ENCODE measurements around the gene TRNT1. TPM values are rescaled to one million over a fixed set of nuclear protein-coding genes. Genes with fewer than 3 reads are reported as not detected.

The TRNT1 gene
- total RNA-seq, 4 donors from 2014 or later, result 10.8 to 20.3 (median 14.0) TPM

DNA sequence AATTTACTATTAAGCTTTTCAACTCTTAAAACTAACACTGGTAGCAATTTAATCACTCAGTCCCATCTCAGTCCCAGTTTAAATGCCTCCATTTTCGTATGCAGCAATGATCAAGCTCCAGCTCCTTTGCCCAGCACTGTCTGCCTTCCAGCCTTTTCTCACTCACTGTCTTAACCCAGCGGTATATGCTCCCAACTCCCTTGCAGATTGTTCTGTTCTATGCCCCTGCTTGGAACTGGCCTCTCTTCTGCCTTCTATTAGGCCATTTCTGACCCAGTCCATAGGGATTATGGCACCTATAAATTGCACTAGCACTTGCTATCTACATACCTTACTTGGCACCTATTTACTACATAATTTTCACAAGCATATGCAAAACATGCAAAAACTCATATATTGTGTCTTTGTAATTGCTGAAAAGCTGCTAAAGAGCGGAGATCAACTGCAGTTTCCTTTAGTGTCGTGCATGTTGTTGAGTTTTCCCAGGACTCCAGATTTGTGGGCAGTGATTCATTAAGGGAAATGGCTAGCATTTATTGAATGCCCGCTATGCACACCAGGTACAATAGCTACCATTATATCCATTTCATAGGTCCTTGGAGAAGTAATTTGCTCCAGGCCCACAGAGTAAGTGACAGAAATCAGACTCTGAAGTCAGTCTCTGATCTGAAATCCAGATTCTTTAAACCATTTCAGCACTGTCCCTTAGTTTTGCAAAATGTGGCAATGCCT, 28.3 kb downstream of the TRNT1 start:
- H3K4me3 ChIP-seq, result no peak overlapping the region
- intact Hi-C loops (cut with DNase I), result no loop called here
- 88% methylated on average over 5 of the region's 5 CpGs for WGBS
- no peak for DNase-seq (ENCODE audit: extremely low spot score)
- TF ChIP-seq EP300 (IDR thresholded peaks at IDR 0.05) (no peak), POLR2A (IDR thresholded peaks at IDR 0.05; ENCODE audit: low read depth) (no peak), POLR2AphosphoS5 (IDR thresholded peaks at IDR 0.05) (no peak)
- TF ChIP-seq, protein P1, sequence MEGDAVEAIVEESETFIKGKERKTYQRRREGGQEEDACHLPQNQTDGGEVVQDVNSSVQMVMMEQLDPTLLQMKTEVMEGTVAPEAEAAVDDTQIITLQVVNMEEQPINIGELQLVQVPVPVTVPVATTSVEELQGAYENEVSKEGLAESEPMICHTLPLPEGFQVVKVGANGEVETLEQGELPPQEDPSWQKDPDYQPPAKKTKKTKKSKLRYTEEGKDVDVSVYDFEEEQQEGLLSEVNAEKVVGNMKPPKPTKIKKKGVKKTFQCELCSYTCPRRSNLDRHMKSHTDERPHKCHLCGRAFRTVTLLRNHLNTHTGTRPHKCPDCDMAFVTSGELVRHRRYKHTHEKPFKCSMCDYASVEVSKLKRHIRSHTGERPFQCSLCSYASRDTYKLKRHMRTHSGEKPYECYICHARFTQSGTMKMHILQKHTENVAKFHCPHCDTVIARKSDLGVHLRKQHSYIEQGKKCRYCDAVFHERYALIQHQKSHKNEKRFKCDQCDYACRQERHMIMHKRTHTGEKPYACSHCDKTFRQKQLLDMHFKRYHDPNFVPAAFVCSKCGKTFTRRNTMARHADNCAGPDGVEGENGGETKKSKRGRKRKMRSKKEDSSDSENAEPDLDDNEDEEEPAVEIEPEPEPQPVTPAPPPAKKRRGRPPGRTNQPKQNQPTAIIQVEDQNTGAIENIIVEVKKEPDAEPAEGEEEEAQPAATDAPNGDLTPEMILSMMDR (IDR thresholded peaks at IDR 0.05), result no peak
- no peaks in the 10 kb centered on the region for H3K9me3 ChIP-seq
- peaks cover 0 to 20% (median 4%) of the 10 kb centered on the region in 4 donors for H3K4me1 ChIP-seq
- H3K27ac ChIP-seq (replicated peaks in 1 of 4), result no peak overlapping the region
- H3K27me3 ChIP-seq, result no peaks in the 10 kb centered on the region
- peaks cover 45 to 98% (median 77%) of the 10 kb centered on the region in 4 donors for H3K36me3 ChIP-seq

DNA sequence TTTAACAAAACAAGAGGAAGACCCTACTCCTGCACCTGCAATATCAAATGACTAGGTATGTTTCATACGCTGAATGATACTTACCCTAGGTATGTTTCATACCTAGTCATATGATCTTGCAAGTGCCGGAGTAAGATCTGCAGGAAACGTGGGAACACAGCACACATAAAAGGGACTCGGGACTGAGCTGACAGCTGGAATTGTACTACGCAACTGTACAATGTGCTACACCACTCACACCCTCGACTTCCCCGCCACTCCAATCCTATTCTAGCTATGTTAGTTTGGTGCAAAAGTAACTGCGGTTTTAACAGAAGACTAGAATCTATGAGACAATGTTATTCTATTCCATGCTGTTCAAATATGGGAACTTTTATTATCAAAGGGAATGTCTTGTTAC, 30.7 kb downstream of the TRNT1 start:
- no peak overlapping the region for H3K27ac ChIP-seq (replicated peaks in 1 of 4)
- intact Hi-C loops (cut with DNase I), result no loop called here
- H3K4me1 ChIP-seq, result peaks cover 4 to 16% (median 11%) of the 10 kb centered on the region in 4 donors
- DNase-seq (ENCODE audit: extremely low spot score), result no peak
- H3K9me3 ChIP-seq, result no peaks in the 10 kb centered on the region
- H3K27me3 ChIP-seq, result no peaks in the 10 kb centered on the region
- 88% methylated on average over 8 of the region's 8 CpGs for WGBS
- peaks cover 32 to 92% (median 70%) of the 10 kb centered on the region in 4 donors for H3K36me3 ChIP-seq
- H3K4me3 ChIP-seq, result no peak overlapping the region
- TF ChIP-seq EP300 (IDR thresholded peaks at IDR 0.05) (no peak), POLR2A (IDR thresholded peaks at IDR 0.05; ENCODE audit: low read depth) (no peak), POLR2AphosphoS5 (IDR thresholded peaks at IDR 0.05) (no peak)
- TF ChIP-seq, protein P1 (IDR thresholded peaks at IDR 0.05), result no peak

DNA sequence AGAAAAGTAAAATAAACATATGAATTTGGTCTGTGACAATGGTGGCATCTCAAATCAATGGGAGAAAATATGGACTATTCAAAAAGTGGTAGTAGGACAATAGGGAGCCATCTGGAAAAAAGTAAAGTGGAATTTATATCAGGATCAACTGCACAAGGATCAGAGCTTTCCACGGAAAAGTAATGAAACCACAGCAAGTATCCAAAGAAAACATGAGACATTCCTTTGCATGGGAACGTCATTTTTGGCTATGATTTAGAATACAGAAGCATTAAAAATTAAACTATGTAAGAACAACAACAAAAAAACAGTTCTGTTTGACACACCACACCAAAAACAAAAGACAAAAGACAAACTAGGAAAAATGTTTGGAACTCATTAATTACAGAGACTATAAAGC, 34.1 kb downstream of the TRNT1 start:
- 49% methylated on average over 2 of the region's 2 CpGs for WGBS
- intact Hi-C loops (cut with DNase I), result no loop called here

DNA sequence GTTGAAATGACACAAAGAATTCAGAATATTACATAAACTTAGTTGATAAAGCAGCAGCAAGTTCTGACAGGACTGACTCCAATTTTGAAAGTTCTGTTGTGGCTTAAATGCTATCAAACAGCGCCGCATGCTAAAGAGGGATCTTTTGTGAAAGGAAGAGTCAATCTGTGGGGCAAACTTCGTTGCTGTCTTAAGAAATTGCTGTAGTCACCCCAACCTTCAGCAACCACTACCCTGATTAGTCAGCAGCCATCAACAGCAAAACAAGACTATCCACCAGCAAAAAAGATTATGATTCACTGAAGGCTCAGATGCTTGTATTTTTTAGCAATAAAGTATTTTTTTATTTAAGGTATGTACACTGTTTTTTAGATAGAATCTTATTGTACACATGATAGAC, 38.5 kb downstream of the TRNT1 start:
- Histone ChIP-seq H3K27ac (replicated peaks in 1 of 4) (no peak overlapping the region), H3K27me3 (no peaks in the 10 kb centered on the region), H3K4me3 (no peak overlapping the region), H3K36me3 (peaks cover 34 to 98% (median 64%) of the 10 kb centered on the region in 4 donors), H3K4me1 (peaks cover 0 to 12% (median 10%) of the 10 kb centered on the region in 4 donors), H3K9me3 (no peaks in the 10 kb centered on the region)
- no peak for DNase-seq (ENCODE audit: extremely low spot score)
- intact Hi-C loops (cut with DNase I), result no loop called here
- 60% methylated on average over 3 of the region's 3 CpGs for WGBS
- TF ChIP-seq, protein P1 (IDR thresholded peaks at IDR 0.05), result no peak
- no peak for TF ChIP-seq POLR2A (IDR thresholded peaks at IDR 0.05; ENCODE audit: low read depth)
- no peak for TF ChIP-seq POLR2AphosphoS5 (IDR thresholded peaks at IDR 0.05)
- TF ChIP-seq EP300 (IDR thresholded peaks at IDR 0.05), result no peak

More for the DNA sequence above, 34.1 kb downstream of the TRNT1 start:
- H3K4me3 ChIP-seq, result no peak overlapping the region
- H3K4me1 ChIP-seq, result peaks cover 0 to 12% (median 10%) of the 10 kb centered on the region in 4 donors
- TF ChIP-seq, protein P1 (IDR thresholded peaks at IDR 0.05), result no peak
- TF ChIP-seq POLR2AphosphoS5 (IDR thresholded peaks at IDR 0.05), result no peak
- no peak overlapping the region for H3K27ac ChIP-seq (replicated peaks in 1 of 4)
- no peak for DNase-seq (ENCODE audit: extremely low spot score)
- H3K36me3 ChIP-seq, result peaks cover 35 to 92% (median 69%) of the 10 kb centered on the region in 4 donors
- no peaks in the 10 kb centered on the region for H3K9me3 ChIP-seq
- no peaks in the 10 kb centered on the region for H3K27me3 ChIP-seq
